ENCODE measurements around the gene XYLT1.

The XYLT1 gene

GRCh38 chr16:17224879-17225281 is 245.9 kb downstream of the XYLT1 start:
- DNase-seq (ENCODE audit: low spot score), result no peak

- DNase-seq (ENCODE audit: low spot score), result no peak
These were observed 246.4 kb downstream of the XYLT1 start for GRCh38 chr16:17224350-17224749.

GRCh38 chr16:17223576-17223975 is 247.2 kb downstream of the XYLT1 start:
- DNase-seq (ENCODE audit: low spot score), result no peak

- no peak for DNase-seq (ENCODE audit: low spot score)
These were observed 247.8 kb downstream of the XYLT1 start for GRCh38 chr16:17222871-17223401.

GRCh38 chr16:17219991-17220390 is 250.8 kb downstream of the XYLT1 start:
- DNase-seq (ENCODE audit: low spot score), result no peak

GRCh38 chr16:17215936-17216335 is 254.8 kb downstream of the XYLT1 start:
- no peak for DNase-seq (ENCODE audit: low spot score)

GRCh38 chr16:17215306-17215705 is 255.5 kb downstream of the XYLT1 start:
- DNase-seq (ENCODE audit: low spot score), result no peak

- no peak for DNase-seq (ENCODE audit: low spot score)
These were observed 256.8 kb downstream of the XYLT1 start for GRCh38 chr16:17213974-17214373.

GRCh38 chr16:17213025-17213424 is 257.7 kb downstream of the XYLT1 start:
- DNase-seq (ENCODE audit: low spot score), result no peak

- no peak for DNase-seq (ENCODE audit: low spot score)
These were observed 258.2 kb downstream of the XYLT1 start for GRCh38 chr16:17212606-17213005.

- DNase-seq (ENCODE audit: low spot score), result no peak
These were observed 259.0 kb downstream of the XYLT1 start for GRCh38 chr16:17211797-17212196.

GRCh38 chr16:17206712-17207111 is 264.0 kb downstream of the XYLT1 start:
- DNase-seq (ENCODE audit: low spot score), result no peak

GRCh38 chr16:17205279-17206211 is 265.2 kb downstream of the XYLT1 start:
- no peak for DNase-seq (ENCODE audit: low spot score)

GRCh38 chr16:17204644-17205043 is 266.1 kb downstream of the XYLT1 start:
- no peak for DNase-seq (ENCODE audit: low spot score)

GRCh38 chr16:17204206-17204605 is 266.6 kb downstream of the XYLT1 start:
- DNase-seq (ENCODE audit: low spot score), result no peak

- no peak for DNase-seq (ENCODE audit: low spot score)
These were observed 267.3 kb downstream of the XYLT1 start for GRCh38 chr16:17203424-17203823.

- DNase-seq (ENCODE audit: low spot score), result no peak
These were observed 271.6 kb downstream of the XYLT1 start for GRCh38 chr16:17199135-17199534.

- DNase-seq (ENCODE audit: low spot score), result no peak
These were observed 274.2 kb downstream of the XYLT1 start for GRCh38 chr16:17196526-17196925.

- peak; percentile 24 for DNase-seq (ENCODE audit: low spot score)
These were observed 276.5 kb downstream of the XYLT1 start for GRCh38 chr16:17194190-17194780.

GRCh38 chr16:17193566-17194100 is 277.1 kb downstream of the XYLT1 start:
- no peak for DNase-seq (ENCODE audit: low spot score)

- no peak for DNase-seq (ENCODE audit: low spot score)
These were observed 286.7 kb downstream of the XYLT1 start for GRCh38 chr16:17184026-17184425.

GRCh38 chr16:17177959-17178905 is 292.5 kb downstream of the XYLT1 start:
- DNase-seq (ENCODE audit: low spot score), result no peak

Data from hematopoietic multipotent progenitor cell treated with erythropoietin and hydrocortisone succinate and interleukin-3 and kit ligand, for 17 days (in vitro differentiated cells).